Measurements from ENCODE around the gene GNAT1. TPM values are rescaled to one million over a fixed set of nuclear protein-coding genes. Genes with fewer than 3 reads are reported as not detected.

GNAT1 gene
- total and polyA plus RNA-seq, 8 donors = not detected

GRCh38 chr3:50235716-50236483 lies 44.5 kb downstream of the GNAT1 start, which contains the start of gene GNAI2:
Gene GNAI2 (plus strand): TSS chr3:50236204. CDS start chr3:50236336, 132 bp downstream.
- Histone ChIP-seq H3K36me3 (peaks cover 0 to 7% (median 3%) of the 10 kb centered on the region in 4 donors), H3K27me3 (no peaks in the 10 kb centered on the region), H3K9me3 (no peaks in the 10 kb centered on the region), H3K4me3 (peak within 1 kb of the TSS; percentile 64 to 91 (median 86)), H3K4me1 (peaks cover 46 to 62% (median 55%) of the 10 kb centered on the region in 4 donors), H3K27ac (peak within 1 kb of the TSS; percentile 91 to 97 (median 94))
- peak; percentile 85 to 97 (median 90) for TF ChIP-seq POLR2AphosphoS5 (IDR thresholded peaks at IDR 0.05)
- TF ChIP-seq POLR2A (IDR thresholded peaks at IDR 0.05) = no peak
- peak; percentile 99 to 100 for DNase-seq
- intact Hi-C loops (cut with DNase I; ENCODE audit: low total_unique reads) = no loop called here
- 0 to 2% (median 1%) methylated on average over 39 to 75 of the region's 75 CpGs for whole genome bisulfite sequencing, 5 donors

DNA sequence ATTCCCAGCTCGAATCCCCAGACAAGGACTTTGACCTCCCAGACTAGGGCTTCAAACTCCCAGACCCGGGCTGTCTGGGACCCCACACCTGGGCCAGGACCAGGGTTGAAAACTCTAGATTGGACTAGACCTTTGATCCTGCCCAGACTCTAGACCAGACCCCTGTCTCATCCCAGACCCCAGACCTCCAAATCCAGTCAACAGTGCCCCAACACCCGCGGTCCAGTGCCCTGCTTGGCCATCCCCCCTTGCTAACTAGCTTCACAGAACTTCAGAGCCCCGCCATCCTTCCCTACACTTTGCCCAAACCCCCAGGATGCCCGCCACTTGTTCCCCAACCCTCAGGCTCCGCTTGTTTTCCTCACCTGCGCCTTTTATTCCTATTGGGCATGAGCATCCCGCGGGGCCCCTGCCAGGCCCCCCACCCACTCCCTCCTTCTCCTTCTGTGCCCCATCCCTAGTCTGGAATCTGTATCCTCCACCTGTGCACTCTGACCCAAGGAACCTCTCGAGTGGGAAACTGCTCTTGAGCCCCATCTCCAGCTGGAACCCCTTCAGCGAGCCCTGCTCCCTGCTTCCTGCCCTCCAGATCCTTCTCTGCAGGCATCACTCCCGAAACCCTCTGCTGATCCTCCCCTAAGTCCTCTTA lies 45.2 kb downstream of the GNAT1 start:
- Histone ChIP-seq H3K27me3 (no peaks in the 10 kb centered on the region), H3K27ac (peak overlapping the region; percentile 90 to 97 (median 94)), H3K36me3 (peaks cover 0 to 7% (median 3%) of the 10 kb centered on the region in 4 donors), H3K4me1 (peaks cover 53 to 69% (median 62%) of the 10 kb centered on the region in 4 donors), H3K4me3 (peak overlapping the region; percentile 64 to 91 (median 86)), H3K9me3 (no peaks in the 10 kb centered on the region)
- TF ChIP-seq EP300 (IDR thresholded peaks at IDR 0.05) (no peak), POLR2A (IDR thresholded peaks at IDR 0.05) (no peak), CTCF (IDR thresholded peaks at IDR 0.05) (no peak), POLR2AphosphoS5 (IDR thresholded peaks at IDR 0.05) (no peak)
- DNase-seq = no peak
- 2 to 4% (median 4%) methylated on average over 13 of the region's 13 CpGs for WGBS, 5 donors
- intact Hi-C loops (cut with DNase I; ENCODE audit: low total_unique reads) = no loop called here

- H3K4me3 ChIP-seq = peak overlapping the region; percentile 64 to 91 (median 86)
- 9 to 20% (median 14%) methylated on average over 6 to 7 of the region's 7 CpGs for WGBS, 5 donors
- DNase-seq = peak in 1 of 2 donors; percentile 73
- no peaks in the 10 kb centered on the region for H3K27me3 ChIP-seq
- peaks cover 59 to 75% (median 68%) of the 10 kb centered on the region in 4 donors for H3K4me1 ChIP-seq
- H3K27ac ChIP-seq = peak overlapping the region; percentile 78 to 97 (median 91)
- intact Hi-C loops (cut with DNase I; ENCODE audit: low total_unique reads) = no loop called here
- no peaks in the 10 kb centered on the region for H3K9me3 ChIP-seq
- H3K36me3 ChIP-seq = peaks cover 0 to 7% (median 3%) of the 10 kb centered on the region in 4 donors
- TF ChIP-seq POLR2AphosphoS5 (IDR thresholded peaks at IDR 0.05) (no peak), CTCF (IDR thresholded peaks at IDR 0.05) (no peak), POLR2A (IDR thresholded peaks at IDR 0.05) (no peak), EP300 (IDR thresholded peaks at IDR 0.05) (no peak)
Observed at GRCh38 chr3:50237133-50237651, 45.8 kb downstream of the GNAT1 start.

- WGBS, 5 donors = 2 to 4% (median 3%) methylated on average over 23 to 31 of the region's 31 CpGs
- peaks cover 67 to 82% (median 76%) of the 10 kb centered on the region in 4 donors for H3K4me1 ChIP-seq
- intact Hi-C loops (cut with DNase I; ENCODE audit: low total_unique reads) = no loop called here
Observed at GRCh38 chr3:50237754-50238548, 46.5 kb downstream of the GNAT1 start.

More at GRCh38 chr3:50237754-50238548, 46.5 kb downstream of the GNAT1 start:
- Histone ChIP-seq H3K9me3 (no peaks in the 10 kb centered on the region), H3K36me3 (peaks cover 0 to 7% (median 3%) of the 10 kb centered on the region in 4 donors), H3K27ac (peak overlapping the region; percentile 78 to 97 (median 91)), H3K27me3 (no peaks in the 10 kb centered on the region), H3K4me3 (peak overlapping the region; percentile 64 to 91 (median 86))
- TF ChIP-seq POLR2AphosphoS5 (IDR thresholded peaks at IDR 0.05) = peak; percentile 59 to 77 (median 76)
- no peak for TF ChIP-seq EP300 (IDR thresholded peaks at IDR 0.05)
- peak; percentile 77 to 95 for DNase-seq
